Nucleus accumbens (tissue), 56 donors: ENCODE data around the gene ZSCAN21.

Experiments
- DNase-seq, 56 donors: peaks; one replicate each; lab custom pipeline; 2025; lab: John Stamatoyannopoulos, UW

The ZSCAN21 gene

GRCh38 chr7:100072462-100072861 lies 22.9 kb downstream of the ZSCAN21 start:
- DNase-seq: no peak

- no peak for DNase-seq
Observed at GRCh38 chr7:100074841-100075240, 25.3 kb downstream of the ZSCAN21 start.

GRCh38 chr7:100075418-100075817 lies 25.8 kb downstream of the ZSCAN21 start:
- DNase-seq: no peak

GRCh38 chr7:100077205-100077604 lies 27.6 kb downstream of the ZSCAN21 start:
- DNase-seq: no peak

- DNase-seq: peak in 40 of 56 donors; percentile 2 to 80 (median 46)
Observed at GRCh38 chr7:100079024-100079560, 29.5 kb downstream of the ZSCAN21 start.

- peak in 1 of 56 donors; percentile 41 for DNase-seq
Observed at GRCh38 chr7:100080907-100081534, 31.4 kb downstream of the ZSCAN21 start.

GRCh38 chr7:100081535-100082102 lies 32.0 kb downstream of the ZSCAN21 start, which contains the start of gene ZNF3:
Gene ZNF3, minus strand, starts transcription at chr7:100081723. Its CDS starts 4,366 bp downstream, at chr7:100077357.
- peak; percentile 59 to 100 (median 98) for DNase-seq

GRCh38 chr7:100082978-100083377 lies 33.4 kb downstream of the ZSCAN21 start:
- DNase-seq: no peak

GRCh38 chr7:100085515-100085914 lies 35.9 kb downstream of the ZSCAN21 start:
- no peak for DNase-seq

- no peak for DNase-seq
Observed at GRCh38 chr7:100087055-100087750, 37.6 kb downstream of the ZSCAN21 start.

GRCh38 chr7:100088095-100088620 lies 38.6 kb downstream of the ZSCAN21 start:
- peak in 2 of 56 donors; percentile 30 to 43 for DNase-seq

- DNase-seq: peak in 54 of 56 donors; percentile 18 to 89 (median 68)
Observed at GRCh38 chr7:100088621-100089457, 39.3 kb downstream of the ZSCAN21 start, which contains the start of gene COPS6. Gene COPS6, plus strand, starts transcription at chr7:100088969. Its CDS starts 22 bp downstream, at chr7:100088991.

GRCh38 chr7:100089458-100090196 lies 40.1 kb downstream of the ZSCAN21 start:
- peak in 1 of 56 donors; percentile 14 for DNase-seq

- no peak for DNase-seq
Observed at GRCh38 chr7:100090527-100091410, 41.2 kb downstream of the ZSCAN21 start.

- no peak for DNase-seq
Observed at GRCh38 chr7:100091411-100092181, 42.0 kb downstream of the ZSCAN21 start.

- no peak for DNase-seq
Observed at GRCh38 chr7:100093054-100093453, 43.5 kb downstream of the ZSCAN21 start.

GRCh38 chr7:100093498-100093897 lies 43.9 kb downstream of the ZSCAN21 start:
- no peak for DNase-seq
